Caco-2 (cell line): ENCODE measurements around the gene ZNF175. TPM values are rescaled to one million over a fixed set of nuclear protein-coding genes. Genes with fewer than 3 reads are reported as not detected.

Source experiments
- BruUV-seq: library from RNA; stranded (reverse); fragments of 400-500 nt; replicated peaks from 2 replicates; lab custom pipeline; 2021; lab: Mats Ljungman, UMichigan
- CTCF ChIA-PET: fragments of 300-600 bp; sonication (Branson Sonifier 250); formaldehyde crosslinking; loops from one replicate; lab custom pipeline; 2022; ENCODE audit warnings: antibody characterized with exemption; lab: Charles Lee
- POLR2A ChIA-PET: fragments of 300-600 bp; sonication (Branson Sonifier 250); formaldehyde crosslinking; loops from one replicate; lab custom pipeline; 2022; ENCODE audit warnings: antibody characterized with exemption; lab: Charles Lee
- DNase-seq, 2 experiments: peaks; one replicate each; pipeline versions ENCODE4 v3.0.0 to v3.0.0-alpha.2; 2020 to 2022
- H3K27me3 ChIP-seq: replicated peaks from 2 replicates; pipeline ENCODE4 v1.6.0; 2011; ENCODE audit warnings: low read length; ENCODE audit not compliant: control insufficient read depth, insufficient read depth
- H3K36me3 ChIP-seq: 2 replicates; pipeline ENCODE4 v1.5.1; 2011; ENCODE audit warnings: low read length; ENCODE audit not compliant: control insufficient read depth, insufficient read depth
- H3K4me1 ChIP-seq: fragments of 250-450 bp; sonication (Bioruptor Pico); 2 replicates; pipeline ENCODE4 v1.5.1; 2020; ENCODE audit warnings: mild to moderate bottlenecking
- H3K4me3 ChIP-seq: 2 replicates; pipeline ENCODE4 v1.5.1; 2011; ENCODE audit warnings: low read depth, mild to moderate bottlenecking, control low read depth, low read length
- H3K9me3 ChIP-seq: fragments of 250-450 bp; sonication (Bioruptor Pico); 2 replicates; pipeline ENCODE4 v1.5.1; 2020; ENCODE audit warnings: mild to moderate bottlenecking, moderate library complexity
- H3K27ac Mint-ChIP-seq: one replicate; pipeline ENCODE4 v1.8.0; 2022; ENCODE audit warnings: mixed read lengths; ENCODE audit not compliant: unreplicated experiment
- H3K27me3 Mint-ChIP-seq: one replicate; pipeline ENCODE4 v1.8.0; 2022; ENCODE audit warnings: mixed read lengths; ENCODE audit not compliant: insufficient read depth, unreplicated experiment
- H3K36me3 Mint-ChIP-seq: one replicate; pipeline ENCODE4 v1.8.0; 2022; ENCODE audit warnings: mild to moderate bottlenecking, mixed read lengths; ENCODE audit not compliant: insufficient read depth, unreplicated experiment
- H3K4me1 Mint-ChIP-seq: one replicate; pipeline ENCODE4 v1.8.0; 2022; ENCODE audit warnings: low read depth, mixed read lengths; ENCODE audit not compliant: unreplicated experiment
- H3K4me3 Mint-ChIP-seq: one replicate; pipeline ENCODE4 v1.8.0; 2022; ENCODE audit warnings: mild to moderate bottlenecking, moderate library complexity, mixed read lengths; ENCODE audit not compliant: unreplicated experiment
- H3K9me3 Mint-ChIP-seq: one replicate; pipeline ENCODE4 v1.8.0; 2022; ENCODE audit warnings: mixed read lengths; ENCODE audit not compliant: unreplicated experiment
- intact Hi-C: fragments of 100-400 bp; cut with micrococcal nuclease; formaldehyde crosslinking; loops from one replicate; pipeline ENCODE4 v1.10.0; 2022; ENCODE audit not compliant: unreplicated experiment
- total RNA-seq: library from RNA; stranded (reverse); gene quantifications from 2 replicates; pipeline ENCODE4 v1.2.3, GENCODE V29; 2022
- TF ChIP-seq, protein P1 (sequence below), 2 experiments: fragments of 200-600 bp in 1 of 2; IDR thresholded peaks; 1 replicate in 1 of 2; 2 replicates in 1 of 2; pipeline versions ENCODE4 v1.5.1 to v1.8.0; 2011 to 2022; ENCODE audit warnings: antibody characterized with exemption in 1 of 2, control low read depth in 1 of 2, inconsistent platforms in 1 of 2, low read depth in 1 of 2, low read length in 1 of 2, mild to moderate bottlenecking in 1 of 2, moderate library complexity in 1 of 2; ENCODE audit not compliant: insufficient read depth in 1 of 2, severe bottlenecking in 1 of 2, unreplicated experiment in 1 of 2

The ZNF175 gene
- total RNA-seq, 1 experiment from 2014 or later: 8.7 TPM

DNA sequence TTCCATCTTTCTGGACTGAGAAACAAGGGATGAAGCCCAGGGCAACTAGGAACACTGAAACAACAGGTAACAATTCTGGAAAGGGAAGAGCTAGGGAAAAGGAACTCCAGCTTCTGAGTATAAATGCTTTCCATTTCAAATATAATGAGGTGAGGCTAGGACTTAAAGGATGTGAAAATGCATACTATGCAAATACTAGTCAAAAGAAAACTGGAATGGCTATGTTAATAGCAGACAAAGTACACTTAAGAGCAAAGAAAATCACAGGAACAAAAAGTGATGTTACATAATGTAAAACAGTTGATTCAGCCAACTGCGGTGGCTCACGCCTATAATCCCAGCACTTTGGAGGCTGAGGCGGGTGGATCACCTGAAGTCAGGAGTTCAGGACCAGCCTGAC lies 69.3 kb downstream of the ZNF175 start:
- no peaks in the 10 kb centered on the region for H3K27me3 ChIP-seq
- H3K27ac Mint-ChIP-seq: no peak overlapping the region
- peaks cover 7% of the 10 kb centered on the region for H3K4me1 Mint-ChIP-seq
- intact Hi-C loops: no loop called here
- 0 out of 2 replicates have a peak, but pooled peaks cover 3% of the 10 kb centered on the region for H3K4me1 ChIP-seq
- CTCF ChIA-PET: interaction anchor here (0.7 kb wide), 1 partner anchor 21 kb away, joined by 3 read pairs; no protein-coding TSS in a partner anchor
- DNase-seq: no peak
- H3K4me3 Mint-ChIP-seq: no peak overlapping the region
- no peaks in the 10 kb centered on the region for H3K36me3 ChIP-seq
- TF ChIP-seq, protein P1, sequence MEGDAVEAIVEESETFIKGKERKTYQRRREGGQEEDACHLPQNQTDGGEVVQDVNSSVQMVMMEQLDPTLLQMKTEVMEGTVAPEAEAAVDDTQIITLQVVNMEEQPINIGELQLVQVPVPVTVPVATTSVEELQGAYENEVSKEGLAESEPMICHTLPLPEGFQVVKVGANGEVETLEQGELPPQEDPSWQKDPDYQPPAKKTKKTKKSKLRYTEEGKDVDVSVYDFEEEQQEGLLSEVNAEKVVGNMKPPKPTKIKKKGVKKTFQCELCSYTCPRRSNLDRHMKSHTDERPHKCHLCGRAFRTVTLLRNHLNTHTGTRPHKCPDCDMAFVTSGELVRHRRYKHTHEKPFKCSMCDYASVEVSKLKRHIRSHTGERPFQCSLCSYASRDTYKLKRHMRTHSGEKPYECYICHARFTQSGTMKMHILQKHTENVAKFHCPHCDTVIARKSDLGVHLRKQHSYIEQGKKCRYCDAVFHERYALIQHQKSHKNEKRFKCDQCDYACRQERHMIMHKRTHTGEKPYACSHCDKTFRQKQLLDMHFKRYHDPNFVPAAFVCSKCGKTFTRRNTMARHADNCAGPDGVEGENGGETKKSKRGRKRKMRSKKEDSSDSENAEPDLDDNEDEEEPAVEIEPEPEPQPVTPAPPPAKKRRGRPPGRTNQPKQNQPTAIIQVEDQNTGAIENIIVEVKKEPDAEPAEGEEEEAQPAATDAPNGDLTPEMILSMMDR (IDR thresholded peaks at IDR 0.05; ENCODE audit: insufficient read depth in 1 of 2, low read depth in 1 of 2, low read length in 1 of 2, severe bottlenecking in 1 of 2, unreplicated experiment in 1 of 2): no peak
- H3K36me3 Mint-ChIP-seq: no peaks in the 10 kb centered on the region
- POLR2A ChIA-PET: no interaction called here
- H3K9me3 ChIP-seq: 0 out of 2 replicates have a peak, but pooled peaks cover 5% of the 10 kb centered on the region
- H3K9me3 Mint-ChIP-seq: peaks cover 14% of the 10 kb centered on the region
- no peak overlapping the region for H3K4me3 ChIP-seq
- H3K27me3 Mint-ChIP-seq: peaks cover 12% of the 10 kb centered on the region
- no TSS peak for BruUV-seq

DNA sequence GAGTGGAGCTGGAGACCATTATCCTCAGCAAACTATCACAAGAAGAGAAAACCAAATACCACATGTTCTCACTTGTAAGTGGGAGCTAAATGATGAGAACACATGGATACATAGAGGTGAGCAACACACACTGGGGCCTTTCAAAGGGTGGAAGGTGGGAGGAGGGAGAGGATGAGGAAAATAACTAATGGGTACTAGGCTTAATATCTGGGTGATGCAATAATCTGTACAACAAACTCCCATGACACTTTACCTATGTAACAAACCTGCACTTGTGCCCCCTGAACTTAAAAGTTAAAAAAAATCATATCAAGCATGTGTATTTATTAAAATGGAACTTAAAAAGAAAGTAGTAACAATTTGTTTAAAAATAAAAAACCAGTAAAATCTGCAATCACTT lies 70.6 kb downstream of the ZNF175 start:
- Mint-ChIP-seq H3K4me1 (peaks cover 7% of the 10 kb centered on the region), H3K4me3 (no peak overlapping the region), H3K27ac (no peak overlapping the region), H3K36me3 (no peaks in the 10 kb centered on the region), H3K27me3 (peaks cover 12% of the 10 kb centered on the region), H3K9me3 (peaks cover 11% of the 10 kb centered on the region)
- Histone ChIP-seq H3K4me3 (no peak overlapping the region), H3K36me3 (no peaks in the 10 kb centered on the region), H3K9me3 (0 out of 2 replicates have a peak, but pooled peaks cover 5% of the 10 kb centered on the region), H3K27me3 (no peaks in the 10 kb centered on the region), H3K4me1 (0 out of 2 replicates have a peak, but pooled peaks cover 3% of the 10 kb centered on the region)
- TF ChIP-seq, protein P1 (IDR thresholded peaks at IDR 0.05; ENCODE audit: insufficient read depth in 1 of 2, low read depth in 1 of 2, low read length in 1 of 2, severe bottlenecking in 1 of 2, unreplicated experiment in 1 of 2): no peak
- ChIA-PET CTCF (interaction anchor here (1.6 kb wide), 1 partner anchor 15 kb away, joined by 6 read pairs; no protein-coding TSS in a partner anchor), POLR2A (no interaction called here)
- intact Hi-C loops: no loop called here
- no peak for DNase-seq
- no TSS peak for BruUV-seq

Other genes starting within 250 kb of the ZNF175 start
- gene VSIG10L, start 229.1 kb upstream of the ZNF175 start, total RNA-seq: 4.5 and 5.0 TPM in 2 replicates
- 228 and 239 TPM in 2 replicates for gene ETFB, start 204.9 kb upstream of the ZNF175 start, total RNA-seq
- gene CLDND2, start 202.3 kb upstream of the ZNF175 start, total RNA-seq: 1.6 TPM in 1 of 2 replicates, not detected in the other
- not detected in 2 replicates for gene NKG7, start 198.6 kb upstream of the ZNF175 start, total RNA-seq
- gene LIM2, start 183.3 kb upstream of the ZNF175 start, total RNA-seq: not detected in 2 replicates
- not detected in 2 replicates for gene C19orf84, start 180.7 kb upstream of the ZNF175 start, total RNA-seq
- not detected in 2 replicates for gene SIGLEC10, start 153.6 kb upstream of the ZNF175 start, total RNA-seq
- not detected in 2 replicates for gene SIGLEC8, start 112.8 kb upstream of the ZNF175 start, total RNA-seq
- 0.79 TPM in 1 of 2 replicates, not detected in the other for gene CEACAM18, start 92.7 kb upstream of the ZNF175 start, total RNA-seq
- not detected in 2 replicates for gene SIGLEC12, start 69.5 kb upstream of the ZNF175 start, total RNA-seq
- gene SIGLEC6, start 39.6 kb upstream of the ZNF175 start, total RNA-seq: 10.0 and 14.3 TPM in 2 replicates
- not detected in 2 replicates for gene SIGLEC5, start 59.1 kb downstream of the ZNF175 start, total RNA-seq
- gene SIGLEC14, start 75.5 kb downstream of the ZNF175 start, total RNA-seq: not detected in 2 replicates
- gene SPACA6, start 122.0 kb downstream of the ZNF175 start, total RNA-seq: 3.6 and 4.9 TPM in 2 replicates
- not detected in 2 replicates for gene HAS1, start 152.7 kb downstream of the ZNF175 start, total RNA-seq
- gene FPR1, start 180.6 kb downstream of the ZNF175 start, total RNA-seq: not detected in 2 replicates
- not detected in 2 replicates for gene FPR2, start 189.9 kb downstream of the ZNF175 start, total RNA-seq
- not detected in 2 replicates for gene FPR3, start 223.9 kb downstream of the ZNF175 start, total RNA-seq